RWPE2 (cell line): ENCODE data around the gene ADPRS.

Experiments used
- ATAC-seq: fragments of 200-7000 bp; cut with Tn5 transposase; 3 replicates; pipeline ENCODE4 v1.9.1; 2021; ENCODE audit warnings: low read depth
- DNase-seq: peaks from one replicate; pipeline ENCODE4 v3.0.0-alpha.2; 2020; ENCODE audit warnings: low spot score
- H3K27ac ChIP-seq: fragments of 450-650 bp; 2 replicates; pipeline ENCODE4 v1.5.1; 2017; ENCODE audit warnings: mild to moderate bottlenecking; ENCODE audit not compliant: poor library complexity, severe bottlenecking
- H3K27me3 ChIP-seq: fragments of 250-450 bp; sonication (Bioruptor Pico); 2 replicates; pipeline ENCODE4 v1.5.1; 2021; ENCODE audit warnings: mild to moderate bottlenecking, moderate library complexity; ENCODE audit not compliant: insufficient read depth, poor library complexity, severe bottlenecking
- H3K36me3 ChIP-seq: fragments of 250-450 bp; sonication (Bioruptor Pico); 2 replicates; pipeline ENCODE4 v1.5.1; 2020; ENCODE audit warnings: low read depth, mild to moderate bottlenecking, moderate library complexity
- H3K4me1 ChIP-seq: fragments of 250-450 bp; sonication (Bioruptor Pico); 2 replicates; pipeline ENCODE4 v1.5.1; 2021; ENCODE audit warnings: mild to moderate bottlenecking, moderate library complexity; ENCODE audit not compliant: insufficient read depth, poor library complexity, severe bottlenecking
- H3K4me3 ChIP-seq: fragments of 250-450 bp; sonication (Bioruptor Pico); 2 replicates; pipeline ENCODE4 v1.5.1; 2021; ENCODE audit warnings: mild to moderate bottlenecking, moderate library complexity; ENCODE audit not compliant: severe bottlenecking
- H3K9me3 ChIP-seq: fragments of 250-450 bp; sonication (Bioruptor Pico); 2 replicates; pipeline ENCODE4 v1.5.1; 2021; ENCODE audit warnings: mild to moderate bottlenecking, moderate library complexity; ENCODE audit not compliant: severe bottlenecking
- TF ChIP-seq, protein P1 (sequence below): fragments of 450-650 bp; IDR thresholded peaks from one replicate; pipeline ENCODE4 v1.5.1; 2017; ENCODE audit warnings: mild to moderate bottlenecking, moderate library complexity; ENCODE audit not compliant: poor library complexity, severe bottlenecking

The ADPRS gene

DNA sequence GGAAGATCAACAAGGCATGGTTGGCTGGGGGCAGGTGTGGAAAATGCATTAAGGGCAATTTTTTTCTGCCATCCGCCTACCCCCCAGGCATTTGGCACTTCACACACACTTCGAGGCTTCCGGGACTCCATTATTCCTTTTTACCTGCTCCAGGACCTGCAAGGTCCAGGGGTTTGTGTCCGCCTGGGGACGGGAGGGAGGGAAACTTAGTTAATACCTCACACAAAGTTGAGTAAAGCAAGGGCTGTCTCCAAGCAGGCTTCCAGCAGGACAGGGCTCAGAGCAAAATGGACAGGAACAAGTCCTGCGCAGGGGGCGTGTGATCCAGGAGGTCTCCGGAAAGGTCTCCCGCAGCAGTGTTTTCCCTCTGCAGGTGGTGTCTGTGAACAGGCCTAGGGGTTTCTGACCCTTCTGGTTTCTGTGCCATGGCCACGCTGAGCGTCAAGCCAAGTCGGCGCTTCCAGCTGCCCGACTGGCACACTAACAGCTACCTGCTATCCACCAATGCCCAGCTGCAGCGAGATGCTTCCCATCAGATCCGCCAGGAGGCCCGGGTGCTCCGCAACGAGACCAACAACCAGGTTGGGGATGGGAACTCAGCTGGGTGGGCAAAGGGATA lies 4.1 kb upstream of the ADPRS start:
- Histone ChIP-seq H3K36me3 (no peaks in the 10 kb centered on the region), H3K27ac (no peak overlapping the region), H3K4me1 (peaks cover 3% of the 10 kb centered on the region), H3K27me3 (no peaks in the 10 kb centered on the region), H3K4me3 (no peak overlapping the region), H3K9me3 (no peaks in the 10 kb centered on the region)
- ATAC-seq (no peak), DNase-seq (no peak)
- TF ChIP-seq, protein P1, sequence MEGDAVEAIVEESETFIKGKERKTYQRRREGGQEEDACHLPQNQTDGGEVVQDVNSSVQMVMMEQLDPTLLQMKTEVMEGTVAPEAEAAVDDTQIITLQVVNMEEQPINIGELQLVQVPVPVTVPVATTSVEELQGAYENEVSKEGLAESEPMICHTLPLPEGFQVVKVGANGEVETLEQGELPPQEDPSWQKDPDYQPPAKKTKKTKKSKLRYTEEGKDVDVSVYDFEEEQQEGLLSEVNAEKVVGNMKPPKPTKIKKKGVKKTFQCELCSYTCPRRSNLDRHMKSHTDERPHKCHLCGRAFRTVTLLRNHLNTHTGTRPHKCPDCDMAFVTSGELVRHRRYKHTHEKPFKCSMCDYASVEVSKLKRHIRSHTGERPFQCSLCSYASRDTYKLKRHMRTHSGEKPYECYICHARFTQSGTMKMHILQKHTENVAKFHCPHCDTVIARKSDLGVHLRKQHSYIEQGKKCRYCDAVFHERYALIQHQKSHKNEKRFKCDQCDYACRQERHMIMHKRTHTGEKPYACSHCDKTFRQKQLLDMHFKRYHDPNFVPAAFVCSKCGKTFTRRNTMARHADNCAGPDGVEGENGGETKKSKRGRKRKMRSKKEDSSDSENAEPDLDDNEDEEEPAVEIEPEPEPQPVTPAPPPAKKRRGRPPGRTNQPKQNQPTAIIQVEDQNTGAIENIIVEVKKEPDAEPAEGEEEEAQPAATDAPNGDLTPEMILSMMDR: no peak

DNA sequence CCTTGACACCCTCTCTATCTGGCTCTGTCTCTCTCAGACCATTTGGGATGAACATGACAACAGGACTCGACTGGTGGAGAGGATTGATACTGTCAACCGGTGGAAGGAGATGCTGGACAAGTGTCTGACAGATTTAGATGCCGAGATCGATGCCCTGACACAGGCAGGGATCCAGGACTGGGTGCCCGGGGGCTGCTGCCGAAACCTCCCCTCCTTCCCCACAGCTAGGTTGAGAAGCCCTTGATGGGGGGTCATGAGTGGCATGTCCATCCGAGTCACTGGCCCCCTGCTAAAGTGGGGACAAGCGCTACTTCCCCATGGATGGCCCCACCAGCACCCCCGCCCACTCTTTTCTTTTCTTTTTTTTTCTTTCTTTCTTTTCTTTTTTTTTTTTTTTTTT lies 3.6 kb upstream of the ADPRS start:
- no peaks in the 10 kb centered on the region for H3K9me3 ChIP-seq
- H3K36me3 ChIP-seq: no peaks in the 10 kb centered on the region
- peaks cover 3% of the 10 kb centered on the region for H3K4me1 ChIP-seq
- TF ChIP-seq, protein P1: no peak
- H3K27ac ChIP-seq: no peak overlapping the region
- H3K4me3 ChIP-seq: no peak overlapping the region
- ATAC-seq: no peak
- no peaks in the 10 kb centered on the region for H3K27me3 ChIP-seq
- DNase-seq: no peak

DNA sequence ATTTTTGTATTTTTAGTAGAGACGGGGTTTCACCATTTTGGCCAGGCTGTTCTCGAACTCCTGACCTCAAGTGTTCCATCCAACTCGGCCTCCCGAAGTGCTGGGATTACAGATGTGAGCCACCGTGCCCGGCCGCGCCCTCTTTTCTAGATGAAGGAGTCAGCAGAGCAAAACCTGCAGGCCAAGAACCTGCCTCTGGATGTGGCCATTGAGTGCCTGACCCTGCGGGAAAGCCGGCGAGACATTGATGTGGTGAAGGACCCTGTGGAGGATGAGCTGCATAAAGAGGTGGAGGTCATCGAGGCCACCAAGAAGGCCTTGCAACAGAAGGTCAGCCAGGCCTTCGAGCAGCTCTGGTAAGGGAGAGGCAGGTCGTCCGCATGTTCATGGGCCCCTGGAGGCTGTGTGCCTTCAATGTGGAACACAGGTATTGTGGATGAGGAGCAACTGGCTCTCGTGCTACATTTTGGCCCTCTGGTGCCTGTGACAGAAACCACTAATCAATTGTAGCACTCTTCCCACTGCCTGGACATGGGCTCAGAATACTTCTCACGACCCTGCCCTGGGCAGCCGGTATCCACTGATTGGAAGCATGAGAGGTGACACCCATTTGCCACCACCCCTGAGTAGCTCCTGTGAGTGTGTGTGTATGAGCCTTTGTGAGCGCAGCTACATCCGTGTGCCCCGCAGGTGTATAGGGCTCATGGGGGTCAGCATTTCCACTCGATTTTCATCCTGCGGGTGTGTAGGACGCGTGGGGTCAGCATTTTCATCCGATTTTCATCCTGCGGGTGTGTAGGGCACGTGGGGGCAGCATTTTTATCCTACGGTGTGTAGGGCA lies 2.8 kb upstream of the ADPRS start:
- H3K27me3 ChIP-seq: no peaks in the 10 kb centered on the region
- H3K4me3 ChIP-seq: no peak overlapping the region
- no peak overlapping the region for H3K27ac ChIP-seq
- H3K4me1 ChIP-seq: no peaks in the 10 kb centered on the region
- H3K9me3 ChIP-seq: no peaks in the 10 kb centered on the region
- DNase-seq (no peak), ATAC-seq (no peak)
- TF ChIP-seq, protein P1: no peak
- H3K36me3 ChIP-seq: peaks cover under 1% of the 10 kb centered on the region

DNA sequence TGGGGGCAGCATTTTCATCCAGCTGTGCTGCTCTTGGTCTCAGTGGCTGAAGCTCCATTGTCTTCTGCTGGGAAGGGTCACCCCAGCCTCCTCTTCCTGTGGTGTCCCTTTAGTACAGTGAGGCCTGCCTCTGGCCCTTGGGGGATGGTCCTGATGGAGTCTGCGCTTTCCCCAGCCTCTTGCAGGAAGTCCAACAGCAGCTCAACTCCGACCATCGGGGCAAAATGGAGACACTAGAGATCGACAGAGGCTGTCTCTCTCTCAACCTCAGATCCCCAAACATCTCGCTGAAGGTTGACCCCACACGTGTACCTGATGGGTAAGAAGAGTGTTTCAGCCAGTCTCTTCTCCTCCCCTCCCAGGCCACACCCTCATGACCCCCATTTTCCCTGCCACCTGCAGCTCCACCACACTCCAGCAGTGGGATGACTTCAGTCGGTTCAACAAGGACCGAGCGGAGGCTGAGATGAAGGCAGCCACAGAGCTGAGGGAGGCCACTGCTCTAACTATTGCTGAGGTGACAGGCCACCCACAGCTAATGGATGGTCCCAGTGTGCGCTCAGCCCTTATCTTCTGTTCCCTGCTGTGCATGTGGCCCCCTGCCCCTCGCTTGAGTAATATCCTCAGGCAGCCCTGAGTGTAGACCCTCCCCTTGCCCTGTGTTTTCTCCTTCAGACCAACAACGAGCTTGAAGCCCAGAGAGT lies 2.0 kb upstream of the ADPRS start:
- no peak for ATAC-seq
- no peak overlapping the region for H3K27ac ChIP-seq
- no peak for DNase-seq
- no peaks in the 10 kb centered on the region for H3K4me1 ChIP-seq
- H3K27me3 ChIP-seq: no peaks in the 10 kb centered on the region
- peaks cover 8% of the 10 kb centered on the region for H3K36me3 ChIP-seq
- H3K9me3 ChIP-seq: no peaks in the 10 kb centered on the region
- TF ChIP-seq, protein P1: no peak
- no peak overlapping the region for H3K4me3 ChIP-seq
